ENCODE results near the gene TTC1.

TTC1 gene

DNA sequence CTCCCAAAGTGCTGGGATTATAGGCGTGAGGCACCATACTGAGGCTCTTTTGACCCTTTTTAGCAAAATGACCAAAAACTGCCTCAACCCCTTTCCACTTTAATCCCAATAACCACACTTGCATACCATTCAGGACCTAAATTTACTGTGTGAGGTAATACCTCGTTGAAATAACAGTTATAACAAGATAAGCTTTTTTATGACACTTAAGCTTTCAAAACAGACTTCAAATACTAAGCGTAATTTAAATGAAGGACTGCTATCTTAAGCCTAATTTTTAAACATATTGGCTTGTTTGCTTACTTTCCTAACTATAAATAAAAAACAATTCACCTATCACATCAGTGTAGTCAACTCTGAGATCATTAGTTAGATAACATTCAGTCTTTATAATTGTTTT is 72.6 kb downstream of the TTC1 start:
- ChIA-PET POLR2A (interaction anchor here (0.6 kb wide), 1 partner anchor 10 kb away, joined by 4 read pairs; no protein-coding TSS in a partner anchor), CTCF (interaction anchor here (0.6 to 2.9 kb wide), 25 partner anchors 8 to 312 kb away, joined by 3 to 26 read pairs (median 4); no protein-coding TSS in a partner anchor)
- H3K4me3 ChIP-seq (ENCODE audit: low read depth, low read length): no peak overlapping the region
- DNase-seq (ENCODE audit: low read depth, low spot score): no peak
- TF ChIP-seq, protein P1, sequence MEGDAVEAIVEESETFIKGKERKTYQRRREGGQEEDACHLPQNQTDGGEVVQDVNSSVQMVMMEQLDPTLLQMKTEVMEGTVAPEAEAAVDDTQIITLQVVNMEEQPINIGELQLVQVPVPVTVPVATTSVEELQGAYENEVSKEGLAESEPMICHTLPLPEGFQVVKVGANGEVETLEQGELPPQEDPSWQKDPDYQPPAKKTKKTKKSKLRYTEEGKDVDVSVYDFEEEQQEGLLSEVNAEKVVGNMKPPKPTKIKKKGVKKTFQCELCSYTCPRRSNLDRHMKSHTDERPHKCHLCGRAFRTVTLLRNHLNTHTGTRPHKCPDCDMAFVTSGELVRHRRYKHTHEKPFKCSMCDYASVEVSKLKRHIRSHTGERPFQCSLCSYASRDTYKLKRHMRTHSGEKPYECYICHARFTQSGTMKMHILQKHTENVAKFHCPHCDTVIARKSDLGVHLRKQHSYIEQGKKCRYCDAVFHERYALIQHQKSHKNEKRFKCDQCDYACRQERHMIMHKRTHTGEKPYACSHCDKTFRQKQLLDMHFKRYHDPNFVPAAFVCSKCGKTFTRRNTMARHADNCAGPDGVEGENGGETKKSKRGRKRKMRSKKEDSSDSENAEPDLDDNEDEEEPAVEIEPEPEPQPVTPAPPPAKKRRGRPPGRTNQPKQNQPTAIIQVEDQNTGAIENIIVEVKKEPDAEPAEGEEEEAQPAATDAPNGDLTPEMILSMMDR (IDR thresholded peaks at IDR 0.05; ENCODE audit: insufficient read depth, low read length, missing control alignments): no peak

DNA sequence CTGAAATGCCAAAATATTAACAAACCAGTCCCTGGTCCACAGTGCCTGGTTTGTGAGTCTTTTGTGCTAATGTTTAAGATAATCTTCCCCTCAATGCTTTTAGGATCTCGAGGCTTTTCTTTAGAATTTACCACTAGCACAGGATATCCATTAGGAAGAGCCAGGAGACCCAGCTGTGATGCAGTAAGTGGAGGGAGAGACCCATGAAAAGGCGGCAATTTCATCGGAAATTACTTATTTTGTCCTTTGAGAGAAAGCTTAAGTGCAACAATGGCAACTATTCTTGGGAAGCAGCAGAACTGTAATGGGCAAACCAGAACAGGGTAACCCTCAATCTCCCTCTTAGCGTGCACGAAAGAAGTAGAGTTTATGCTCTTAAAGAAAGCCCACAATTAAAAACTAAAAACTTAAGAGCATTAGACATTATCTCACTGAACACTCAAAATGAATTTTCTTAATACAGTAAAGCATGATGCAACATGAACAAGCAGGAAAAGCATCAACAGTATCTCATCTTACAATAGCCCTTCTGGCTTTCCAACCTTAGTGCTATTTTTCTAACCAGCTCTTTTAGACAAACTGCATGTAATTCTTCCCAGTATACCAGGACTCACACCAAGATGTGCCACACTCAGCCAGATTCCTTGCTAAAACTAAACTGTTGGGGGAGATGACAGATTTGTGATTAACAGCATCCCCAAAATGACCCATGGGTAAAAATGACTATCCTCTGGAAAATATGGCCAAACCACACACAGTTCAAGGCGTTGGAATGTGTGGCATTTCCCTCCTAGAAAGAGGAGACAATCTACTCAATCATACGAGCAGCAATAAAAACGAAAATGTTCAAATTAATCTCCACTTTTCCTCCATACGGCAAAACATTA is 73.9 kb downstream of the TTC1 start:
- ChIA-PET CTCF (interaction anchor here (1.3 to 1.7 kb wide), 5 partner anchors 31 to 638 kb away, joined by 3 to 5 read pairs (median 4); no protein-coding TSS in a partner anchor), POLR2A (interaction anchor here (0.6 to 1.0 kb wide), 2 partner anchors 37 to 99 kb away, joined by 3 to 4 read pairs; no protein-coding TSS in a partner anchor)
- peak; percentile 53 for DNase-seq (ENCODE audit: low read depth, low spot score)
- peak overlapping the region; percentile 20; the same call in 1 of the 2 replicates for H3K4me3 ChIP-seq (ENCODE audit: low read depth, low read length)
- TF ChIP-seq, protein P1 (IDR thresholded peaks at IDR 0.05; ENCODE audit: insufficient read depth, low read length, missing control alignments): no peak

DNA sequence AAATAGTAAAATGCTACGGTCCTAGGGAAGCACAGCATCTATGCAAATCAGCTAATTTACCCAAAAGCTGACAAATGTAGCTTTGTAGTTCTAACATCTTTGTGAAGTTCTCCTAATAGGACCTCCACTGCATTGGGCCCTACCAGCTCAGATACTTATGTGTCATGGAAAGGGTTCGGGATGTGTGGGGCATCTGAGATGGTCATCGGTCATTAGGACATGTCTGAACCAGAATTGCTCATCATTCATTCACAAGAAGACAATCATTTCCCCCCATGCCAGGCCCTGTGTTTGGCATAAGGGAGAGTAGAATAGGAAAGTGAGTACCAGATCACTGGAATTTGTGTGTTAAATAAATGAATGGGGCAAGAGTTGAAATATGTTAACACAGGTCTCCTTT is 74.6 kb downstream of the TTC1 start:
- TF ChIP-seq, protein P1 (IDR thresholded peaks at IDR 0.05; ENCODE audit: insufficient read depth, low read length, missing control alignments): no peak
- ChIA-PET POLR2A (interaction anchor here (1.0 kb wide), 1 partner anchor 38 kb away, joined by 4 read pairs; no protein-coding TSS in a partner anchor), CTCF (interaction anchor here (1.3 to 1.7 kb wide), 5 partner anchors 31 to 639 kb away, joined by 3 to 5 read pairs (median 4); no protein-coding TSS in a partner anchor)
- peak overlapping the region; percentile 20 for H3K4me3 ChIP-seq (ENCODE audit: low read depth, low read length)
- DNase-seq (ENCODE audit: low read depth, low spot score): no peak

DNA sequence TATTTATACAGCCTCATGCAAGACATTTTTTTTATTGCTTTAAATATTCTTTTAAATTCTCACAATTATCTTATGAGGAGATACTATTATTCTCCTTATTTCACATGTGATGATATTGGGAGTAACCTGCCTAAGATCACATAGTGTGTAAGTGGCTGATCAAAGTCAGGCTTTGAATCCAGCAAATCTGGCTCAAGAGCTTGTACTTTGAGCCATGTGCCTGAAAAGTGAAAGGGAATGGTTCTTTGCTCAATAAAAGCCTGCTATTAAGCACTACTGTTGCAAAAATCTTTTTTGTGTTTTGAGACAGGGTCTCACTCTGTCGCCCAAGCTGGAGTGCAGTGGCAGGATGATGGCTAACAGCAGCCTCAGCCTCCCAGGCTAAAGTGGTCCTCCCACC is 75.2 kb downstream of the TTC1 start:
- TF ChIP-seq, protein P1 (IDR thresholded peaks at IDR 0.05; ENCODE audit: insufficient read depth, low read length, missing control alignments): no peak
- no peak overlapping the region for H3K4me3 ChIP-seq (ENCODE audit: low read depth, low read length)
- DNase-seq (ENCODE audit: low read depth, low spot score): no peak
- ChIA-PET CTCF (interaction anchor here (1.4 to 1.7 kb wide), 3 partner anchors 30 to 263 kb away, joined by 3 to 5 read pairs (median 4); no protein-coding TSS in a partner anchor), POLR2A (no interaction called here)

DNA sequence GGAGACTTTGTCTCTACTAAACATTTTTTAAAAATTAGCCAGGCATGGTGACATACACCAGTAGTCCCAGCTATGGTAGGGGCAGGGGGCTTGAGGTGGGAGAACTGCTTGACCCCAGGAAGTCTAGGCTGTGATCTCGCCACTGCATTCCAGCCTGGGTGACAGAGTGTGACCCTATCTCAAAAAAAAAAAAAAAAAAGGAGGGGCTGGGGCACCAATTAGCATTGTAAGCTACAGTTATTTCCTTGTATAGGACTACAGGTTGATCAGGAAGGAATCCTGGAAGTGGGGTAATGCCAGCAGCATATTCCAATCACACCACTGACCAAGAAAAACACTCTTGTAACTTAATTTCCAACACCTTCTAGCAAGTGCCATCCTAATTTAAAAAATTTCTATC is 78.3 kb downstream of the TTC1 start:
- ChIA-PET CTCF (no interaction called here), POLR2A (no interaction called here)
- DNase-seq (ENCODE audit: low read depth, low spot score): no peak
- TF ChIP-seq, protein P1 (IDR thresholded peaks at IDR 0.05; ENCODE audit: insufficient read depth, low read length, missing control alignments): no peak
- no peak overlapping the region for H3K4me3 ChIP-seq (ENCODE audit: low read depth, low read length)

DNA sequence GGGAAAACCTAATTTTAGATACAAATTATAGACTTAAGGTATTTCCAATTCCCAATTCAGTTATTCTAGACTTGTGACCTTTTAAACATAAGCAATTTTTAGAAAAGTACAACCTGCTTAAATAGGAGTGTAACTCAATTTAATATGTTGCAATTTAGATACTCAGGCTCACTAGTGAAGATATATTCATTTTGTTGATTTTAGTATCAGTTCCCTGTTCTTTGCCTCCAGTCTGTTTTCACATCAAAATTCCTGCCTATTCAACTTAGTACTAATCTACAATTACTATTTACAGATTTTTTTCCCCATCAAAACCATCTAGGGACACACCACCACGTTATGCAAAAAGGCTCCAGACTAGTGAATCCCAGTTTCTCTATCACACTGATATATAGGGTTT is 79.9 kb downstream of the TTC1 start:
- H3K4me3 ChIP-seq (ENCODE audit: low read depth, low read length): no peak overlapping the region
- no peak for DNase-seq (ENCODE audit: low read depth, low spot score)
- POLR2A ChIA-PET: no interaction called here
- CTCF ChIA-PET: no interaction called here
- TF ChIP-seq, protein P1 (IDR thresholded peaks at IDR 0.05; ENCODE audit: insufficient read depth, low read length, missing control alignments): no peak

Measured in AG04449 (cell line).